Measurements from ENCODE around the gene BMERB1. TPM values are rescaled to one million over a fixed set of nuclear protein-coding genes. Genes with fewer than 3 reads are reported as not detected.
A peak's percentile ranks its signal among the peaks of the same experiment; 100 is the strongest.
"Not testable (repeated sequence)": the region's sequence is repeated elsewhere in the genome, so short reads cannot be mapped to it uniquely, and the experiment has no call there.

BMERB1 gene
- total RNA-seq, 1 donor from 2014 or later, result 45.1 TPM

- peaks cover 35% of the 10 kb centered on the region for H3K36me3 Mint-ChIP-seq (ENCODE audit: low read depth)
- TF ChIP-seq CTCF (conservative IDR thresholded peaks at IDR 0.05), result no peak
These were observed 168.1 kb downstream of the BMERB1 start for GRCh38 chr16:15602285-15603044.

GRCh38 chr16:15604460-15605440 is 170.4 kb downstream of the BMERB1 start:
- TF ChIP-seq CTCF (conservative IDR thresholded peaks at IDR 0.05), result no peak
- Mint-ChIP-seq H3K9me3 (no peaks in the 10 kb centered on the region), H3K36me3 (ENCODE audit: low read depth) (peaks cover 38% of the 10 kb centered on the region), H3K27me3 (ENCODE audit: low read depth) (no peaks in the 10 kb centered on the region), H3K4me3 (no peak overlapping the region), H3K27ac (ENCODE audit: unreplicated experiment) (no peak overlapping the region), H3K4me1 (no peaks in the 10 kb centered on the region)
- no peak for DNase-seq (ENCODE audit: low read depth, low spot score)

More at GRCh38 chr16:15602285-15603044, 168.1 kb downstream of the BMERB1 start:
- DNase-seq (ENCODE audit: low read depth, low spot score), result no peak
- Mint-ChIP-seq H3K27me3 (ENCODE audit: low read depth) (no peaks in the 10 kb centered on the region), H3K4me3 (no peak overlapping the region), H3K9me3 (no peaks in the 10 kb centered on the region), H3K27ac (ENCODE audit: unreplicated experiment) (peak overlapping the region; percentile 14), H3K4me1 (no peaks in the 10 kb centered on the region)

GRCh38 chr16:15605839-15606517 is 171.6 kb downstream of the BMERB1 start:
- Mint-ChIP-seq H3K36me3 (ENCODE audit: low read depth) (peaks cover 38% of the 10 kb centered on the region), H3K4me1 (no peaks in the 10 kb centered on the region), H3K27me3 (ENCODE audit: low read depth) (no peaks in the 10 kb centered on the region), H3K9me3 (no peaks in the 10 kb centered on the region), H3K27ac (ENCODE audit: unreplicated experiment) (peak overlapping the region; percentile 68), H3K4me3 (no peak overlapping the region)
- DNase-seq (ENCODE audit: low read depth, low spot score), result no peak
- no peak for TF ChIP-seq CTCF (conservative IDR thresholded peaks at IDR 0.05)

GRCh38 chr16:15606518-15607220 is 172.3 kb downstream of the BMERB1 start:
- Mint-ChIP-seq H3K27me3 (ENCODE audit: low read depth) (no peaks in the 10 kb centered on the region), H3K4me1 (no peaks in the 10 kb centered on the region), H3K9me3 (no peaks in the 10 kb centered on the region), H3K27ac (ENCODE audit: unreplicated experiment) (no peak overlapping the region), H3K36me3 (ENCODE audit: low read depth) (peaks cover 33% of the 10 kb centered on the region), H3K4me3 (no peak overlapping the region)
- DNase-seq (ENCODE audit: low read depth, low spot score), result no peak
- no peak for TF ChIP-seq CTCF (conservative IDR thresholded peaks at IDR 0.05)

GRCh38 chr16:15607221-15607699 is 172.9 kb downstream of the BMERB1 start:
- DNase-seq (ENCODE audit: low read depth, low spot score); H3K4me1 Mint-ChIP-seq; H3K9me3 Mint-ChIP-seq; H3K27ac Mint-ChIP-seq (ENCODE audit: unreplicated experiment); H3K4me3 Mint-ChIP-seq; H3K27me3 Mint-ChIP-seq (ENCODE audit: low read depth): not testable (repeated sequence)
- H3K36me3 Mint-ChIP-seq (ENCODE audit: low read depth), result peaks cover 31% of the 10 kb centered on the region

All from neural crest cell (in vitro differentiated cells).